Cerebellar nuclear complex (tissue), 1 donor: ENCODE data around the gene KLKB1.
A peak's percentile ranks its signal among the peaks of the same experiment; 100 is the strongest.
"Not testable (repeated sequence)": the region's sequence is repeated elsewhere in the genome, so short reads cannot be mapped to it uniquely, and the experiment has no call there.

Source experiments
- DNase-seq, 2 experiments: peaks; one replicate each; lab custom pipeline; 2025; lab: John Stamatoyannopoulos, UW

KLKB1 gene

GRCh38 chr4:186265250-186265649 lies 37.9 kb downstream of the KLKB1 start:
- not testable (repeated sequence) for DNase-seq

- no peak for DNase-seq
These were observed 38.7 kb downstream of the KLKB1 start, which contains the start of gene F11 for GRCh38 chr4:186265683-186266652. F11 (plus strand) TSS chr4:186266189; CDS start chr4:186267137, 948 bp downstream.

GRCh38 chr4:186266729-186267456 lies 39.6 kb downstream of the KLKB1 start:
- DNase-seq: no peak

- DNase-seq: no peak
These were observed 43.9 kb downstream of the KLKB1 start for GRCh38 chr4:186271081-186271678.

- DNase-seq: no peak
These were observed 45.5 kb downstream of the KLKB1 start for GRCh38 chr4:186272699-186273391.

- DNase-seq: not testable (repeated sequence)
These were observed 46.1 kb downstream of the KLKB1 start for GRCh38 chr4:186273392-186273789.

- no peak for DNase-seq
These were observed 56.0 kb downstream of the KLKB1 start for GRCh38 chr4:186283311-186283710.

GRCh38 chr4:186285147-186285546 lies 57.8 kb downstream of the KLKB1 start:
- DNase-seq: no peak

- no peak for DNase-seq
These were observed 59.3 kb downstream of the KLKB1 start for GRCh38 chr4:186286581-186286980.

GRCh38 chr4:186291256-186291890 lies 64.1 kb downstream of the KLKB1 start:
- DNase-seq: no peak

GRCh38 chr4:186294160-186294559 lies 66.9 kb downstream of the KLKB1 start:
- no peak for DNase-seq

GRCh38 chr4:186296481-186296880 lies 69.2 kb downstream of the KLKB1 start:
- DNase-seq: no peak

- DNase-seq: peak in 1 of 2 experiments; percentile 5
These were observed 69.8 kb downstream of the KLKB1 start for GRCh38 chr4:186297013-186297645.

GRCh38 chr4:186298031-186298647 lies 70.8 kb downstream of the KLKB1 start:
- no peak for DNase-seq

GRCh38 chr4:186299291-186299690 lies 72.0 kb downstream of the KLKB1 start:
- DNase-seq: no peak

- DNase-seq: no peak
These were observed 73.5 kb downstream of the KLKB1 start for GRCh38 chr4:186300659-186301390.

- no peak for DNase-seq
These were observed 76.9 kb downstream of the KLKB1 start for GRCh38 chr4:186304216-186304615.

GRCh38 chr4:186304866-186305505 lies 77.7 kb downstream of the KLKB1 start:
- no peak for DNase-seq

GRCh38 chr4:186307497-186307896 lies 80.2 kb downstream of the KLKB1 start:
- DNase-seq: no peak
